ENCODE results near the gene TMSB10. TPM values are rescaled to one million over a fixed set of nuclear protein-coding genes. Genes with fewer than 3 reads are reported as not detected.
"Not testable (repeated sequence)": the region's sequence is repeated elsewhere in the genome, so short reads cannot be mapped to it uniquely, and the experiment has no call there.

TMSB10 gene
- total and polyA plus RNA-seq, 4 donors, result 225 to 518 (median 256) TPM

- Histone ChIP-seq H3K36me3 (ENCODE audit: control insufficient read depth in 4 of 4, insufficient read depth in 3 of 4, low read depth in 1 of 4, low read length in 3 of 4) (no peaks in the 10 kb centered on the region), H3K9me3 (ENCODE audit: control insufficient read depth in 4 of 4, low read length in 3 of 4) (no peaks in the 10 kb centered on the region), H3K4me3 (ENCODE audit: low read depth in 1 of 3, low read length in 3 of 3) (no peak overlapping the region), H3K9ac (ENCODE audit: low read depth in 1 of 2, low read length in 2 of 2) (no peak overlapping the region), H3K27me3 (ENCODE audit: control insufficient read depth in 4 of 4, insufficient read depth in 4 of 4, low read length in 3 of 4) (no peaks in the 10 kb centered on the region), H3K27ac (ENCODE audit: low read depth in 1 of 2, low read length in 2 of 2) (no peak overlapping the region), H3K4me1 (ENCODE audit: control insufficient read depth in 4 of 4, insufficient read depth in 4 of 4, low read length in 3 of 4) (no peaks in the 10 kb centered on the region)
- TF ChIP-seq MAX (IDR thresholded peaks at IDR 0.05) (no peak), RAD21 (IDR thresholded peaks at IDR 0.05) (peak; percentile 79 to 81), HNF4G (IDR thresholded peaks at IDR 0.05) (no peak), JUND (IDR thresholded peaks at IDR 0.05) (no peak), FOXA1 (IDR thresholded peaks at IDR 0.05) (no peak), EGR1 (IDR thresholded peaks at IDR 0.05; ENCODE audit: low read depth in 2 of 2) (no peak), ATF3 (IDR thresholded peaks at IDR 0.05) (no peak), TAF1 (conservative IDR thresholded peaks at IDR 0.05) (no peak), GABPA (IDR thresholded peaks at IDR 0.05 in 1 of 2, conservative IDR thresholded peaks at IDR 0.05 in 1 of 2) (no peak), HNF4A (conservative IDR thresholded peaks at IDR 0.05) (no peak), FOXA2 (IDR thresholded peaks at IDR 0.05) (no peak)
- TF ChIP-seq, protein P1, sequence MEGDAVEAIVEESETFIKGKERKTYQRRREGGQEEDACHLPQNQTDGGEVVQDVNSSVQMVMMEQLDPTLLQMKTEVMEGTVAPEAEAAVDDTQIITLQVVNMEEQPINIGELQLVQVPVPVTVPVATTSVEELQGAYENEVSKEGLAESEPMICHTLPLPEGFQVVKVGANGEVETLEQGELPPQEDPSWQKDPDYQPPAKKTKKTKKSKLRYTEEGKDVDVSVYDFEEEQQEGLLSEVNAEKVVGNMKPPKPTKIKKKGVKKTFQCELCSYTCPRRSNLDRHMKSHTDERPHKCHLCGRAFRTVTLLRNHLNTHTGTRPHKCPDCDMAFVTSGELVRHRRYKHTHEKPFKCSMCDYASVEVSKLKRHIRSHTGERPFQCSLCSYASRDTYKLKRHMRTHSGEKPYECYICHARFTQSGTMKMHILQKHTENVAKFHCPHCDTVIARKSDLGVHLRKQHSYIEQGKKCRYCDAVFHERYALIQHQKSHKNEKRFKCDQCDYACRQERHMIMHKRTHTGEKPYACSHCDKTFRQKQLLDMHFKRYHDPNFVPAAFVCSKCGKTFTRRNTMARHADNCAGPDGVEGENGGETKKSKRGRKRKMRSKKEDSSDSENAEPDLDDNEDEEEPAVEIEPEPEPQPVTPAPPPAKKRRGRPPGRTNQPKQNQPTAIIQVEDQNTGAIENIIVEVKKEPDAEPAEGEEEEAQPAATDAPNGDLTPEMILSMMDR (IDR thresholded peaks at IDR 0.05; ENCODE audit: low read depth, low read length, missing input control), result peak; percentile 36
- WGBS, result 73% methylated on average over 6 of the region's 6 CpGs
- DNase-seq (ENCODE audit: low spot score), result no peak
Observed at GRCh38 chr2:84865181-84865783, 40.2 kb upstream of the TMSB10 start.

DNA sequence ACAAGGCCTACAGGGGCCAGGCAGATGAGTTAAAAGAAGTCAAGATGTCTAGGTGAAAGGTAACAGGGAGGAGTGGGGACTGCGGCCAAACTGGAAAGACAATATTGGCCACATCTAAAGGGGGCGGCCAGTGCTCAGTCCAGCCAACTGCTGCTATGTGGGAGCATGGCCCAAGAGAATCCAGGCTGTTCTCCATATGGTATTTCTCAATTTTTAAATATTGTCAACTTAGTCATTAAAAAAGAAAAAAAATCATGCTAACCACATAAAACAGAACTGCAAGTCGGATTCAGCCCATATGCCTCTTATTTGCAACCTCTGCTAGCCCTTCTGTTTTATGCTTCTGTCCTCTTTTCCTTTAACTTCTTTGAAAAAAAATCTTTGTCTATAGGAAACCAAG lies 39.3 kb upstream of the TMSB10 start:
- Histone ChIP-seq H3K4me3 (ENCODE audit: low read depth in 1 of 3, low read length in 3 of 3) (no peak overlapping the region), H3K27ac (ENCODE audit: low read depth in 1 of 2, low read length in 2 of 2) (no peak overlapping the region), H3K9ac (ENCODE audit: low read depth in 1 of 2, low read length in 2 of 2) (no peak overlapping the region), H3K27me3 (ENCODE audit: control insufficient read depth in 4 of 4, insufficient read depth in 4 of 4, low read length in 3 of 4) (no peaks in the 10 kb centered on the region), H3K4me1 (ENCODE audit: control insufficient read depth in 4 of 4, insufficient read depth in 4 of 4, low read length in 3 of 4) (no peaks in the 10 kb centered on the region), H3K36me3 (ENCODE audit: control insufficient read depth in 4 of 4, insufficient read depth in 3 of 4, low read depth in 1 of 4, low read length in 3 of 4) (no peaks in the 10 kb centered on the region), H3K9me3 (ENCODE audit: control insufficient read depth in 4 of 4, low read length in 3 of 4) (no peaks in the 10 kb centered on the region)
- 89% methylated on average over 3 of the region's 3 CpGs for WGBS
- TF ChIP-seq, protein P2, sequence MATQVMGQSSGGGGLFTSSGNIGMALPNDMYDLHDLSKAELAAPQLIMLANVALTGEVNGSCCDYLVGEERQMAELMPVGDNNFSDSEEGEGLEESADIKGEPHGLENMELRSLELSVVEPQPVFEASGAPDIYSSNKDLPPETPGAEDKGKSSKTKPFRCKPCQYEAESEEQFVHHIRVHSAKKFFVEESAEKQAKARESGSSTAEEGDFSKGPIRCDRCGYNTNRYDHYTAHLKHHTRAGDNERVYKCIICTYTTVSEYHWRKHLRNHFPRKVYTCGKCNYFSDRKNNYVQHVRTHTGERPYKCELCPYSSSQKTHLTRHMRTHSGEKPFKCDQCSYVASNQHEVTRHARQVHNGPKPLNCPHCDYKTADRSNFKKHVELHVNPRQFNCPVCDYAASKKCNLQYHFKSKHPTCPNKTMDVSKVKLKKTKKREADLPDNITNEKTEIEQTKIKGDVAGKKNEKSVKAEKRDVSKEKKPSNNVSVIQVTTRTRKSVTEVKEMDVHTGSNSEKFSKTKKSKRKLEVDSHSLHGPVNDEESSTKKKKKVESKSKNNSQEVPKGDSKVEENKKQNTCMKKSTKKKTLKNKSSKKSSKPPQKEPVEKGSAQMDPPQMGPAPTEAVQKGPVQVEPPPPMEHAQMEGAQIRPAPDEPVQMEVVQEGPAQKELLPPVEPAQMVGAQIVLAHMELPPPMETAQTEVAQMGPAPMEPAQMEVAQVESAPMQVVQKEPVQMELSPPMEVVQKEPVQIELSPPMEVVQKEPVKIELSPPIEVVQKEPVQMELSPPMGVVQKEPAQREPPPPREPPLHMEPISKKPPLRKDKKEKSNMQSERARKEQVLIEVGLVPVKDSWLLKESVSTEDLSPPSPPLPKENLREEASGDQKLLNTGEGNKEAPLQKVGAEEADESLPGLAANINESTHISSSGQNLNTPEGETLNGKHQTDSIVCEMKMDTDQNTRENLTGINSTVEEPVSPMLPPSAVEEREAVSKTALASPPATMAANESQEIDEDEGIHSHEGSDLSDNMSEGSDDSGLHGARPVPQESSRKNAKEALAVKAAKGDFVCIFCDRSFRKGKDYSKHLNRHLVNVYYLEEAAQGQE (IDR thresholded peaks at IDR 0.05), result no peak
- TF ChIP-seq JUND (IDR thresholded peaks at IDR 0.05), result no peak
- TF ChIP-seq FOXA1 (IDR thresholded peaks at IDR 0.05), result no peak
- TF ChIP-seq SP1 (IDR thresholded peaks at IDR 0.05), result no peak
- no peak for TF ChIP-seq FOXA2 (IDR thresholded peaks at IDR 0.05)
- no peak for TF ChIP-seq GABPA (IDR thresholded peaks at IDR 0.05 in 1 of 2, conservative IDR thresholded peaks at IDR 0.05 in 1 of 2)
- TF ChIP-seq MAX (IDR thresholded peaks at IDR 0.05), result no peak
- no peak for TF ChIP-seq RXRA (IDR thresholded peaks at IDR 0.05)
- TF ChIP-seq ATF3 (IDR thresholded peaks at IDR 0.05), result no peak
- TF ChIP-seq TAF1 (conservative IDR thresholded peaks at IDR 0.05), result no peak
- TF ChIP-seq ZBTB33 (IDR thresholded peaks at IDR 0.05), result no peak
- TF ChIP-seq EGR1 (IDR thresholded peaks at IDR 0.05; ENCODE audit: low read depth in 2 of 2), result no peak
- no peak for TF ChIP-seq HNF4G (IDR thresholded peaks at IDR 0.05)
- no peak for TF ChIP-seq YY1 (IDR thresholded peaks at IDR 0.05)
- TF ChIP-seq HNF4A (conservative IDR thresholded peaks at IDR 0.05), result no peak
- no peak for DNase-seq (ENCODE audit: low spot score)

- not testable (repeated sequence) for H3K4me1 ChIP-seq (ENCODE audit: control insufficient read depth in 4 of 4, insufficient read depth in 4 of 4, low read length in 3 of 4); H3K9ac ChIP-seq (ENCODE audit: low read depth in 1 of 2, low read length in 2 of 2); DNase-seq (ENCODE audit: low spot score); H3K27ac ChIP-seq (ENCODE audit: low read depth in 1 of 2, low read length in 2 of 2); H3K27me3 ChIP-seq (ENCODE audit: control insufficient read depth in 4 of 4, insufficient read depth in 4 of 4, low read length in 3 of 4); H3K9me3 ChIP-seq (ENCODE audit: control insufficient read depth in 4 of 4, low read length in 3 of 4); H3K36me3 ChIP-seq (ENCODE audit: control insufficient read depth in 4 of 4, insufficient read depth in 3 of 4, low read depth in 1 of 4, low read length in 3 of 4); H3K4me3 ChIP-seq (ENCODE audit: low read depth in 1 of 3, low read length in 3 of 3)
- 97% methylated on average over 3 of the region's 4 CpGs for WGBS
Observed at GRCh38 chr2:84868327-84868726, 37.1 kb upstream of the TMSB10 start.

All from liver (tissue), 9 donors.